Natural killer cell treated with Interleukin-12 subunit alpha and Interleukin-12 subunit beta and Interleukin-15 and Interleukin-18, amount 100 ng/mL, for 72 hours (primary cell): Measurements from ENCODE around the gene NHP2. TPM values are rescaled to one million over a fixed set of nuclear protein-coding genes. Genes with fewer than 3 reads are reported as not detected.
"Not testable (repeated sequence)": the region's sequence is repeated elsewhere in the genome, so short reads cannot be mapped to it uniquely, and the experiment has no call there.

Source experiments
- ATAC-seq, 2 donors: fragments of 150-1000 bp; cut with Tn5 transposase in 1 of 2; sonication (Bioruptor Pico), chemical (Tn5 transposase) in 1 of 2; 2 replicates each; pipeline ENCODE4 v1.10.0; 2021
- DNase-seq: peaks from one replicate; pipeline ENCODE4 v3.0.0; 2022; ENCODE audit warnings: low spot score
- H3K27ac Mint-ChIP-seq, 2 donors: 1 replicate in 1 of 2; 2 replicates in 1 of 2; pipeline ENCODE4 v1.8.0; 2022; ENCODE audit warnings: mixed read lengths in 2 of 2, mild to moderate bottlenecking in 1 of 2, moderate library complexity in 1 of 2
- H3K27me3 Mint-ChIP-seq, 2 donors: 1 replicate in 1 of 2; 2 replicates in 1 of 2; pipeline ENCODE4 v1.8.0; 2022; ENCODE audit warnings: mixed read lengths in 2 of 2
- H3K36me3 Mint-ChIP-seq: one replicate; pipeline ENCODE4 v1.8.0; 2022; ENCODE audit warnings: mixed read lengths
- H3K4me1 Mint-ChIP-seq, 2 donors: 1 replicate in 1 of 2; 2 replicates in 1 of 2; pipeline ENCODE4 v1.8.0; 2022; ENCODE audit warnings: low read depth in 2 of 2, mixed read lengths in 2 of 2, mild to moderate bottlenecking in 1 of 2
- H3K4me3 Mint-ChIP-seq: one replicate; pipeline ENCODE4 v1.8.0; 2022; ENCODE audit warnings: mixed read lengths
- H3K9me3 Mint-ChIP-seq: 2 replicates; pipeline ENCODE4 v1.8.0; 2022; ENCODE audit warnings: mixed read lengths
- total RNA-seq, 2 donors: library from RNA; stranded (reverse); gene quantifications; one replicate each; pipeline ENCODE4 v1.2.3, GENCODE V29; 2022

Gene NHP2
- total RNA-seq, 2 donors from 2014 or later: 139 to 196 TPM

DNA sequence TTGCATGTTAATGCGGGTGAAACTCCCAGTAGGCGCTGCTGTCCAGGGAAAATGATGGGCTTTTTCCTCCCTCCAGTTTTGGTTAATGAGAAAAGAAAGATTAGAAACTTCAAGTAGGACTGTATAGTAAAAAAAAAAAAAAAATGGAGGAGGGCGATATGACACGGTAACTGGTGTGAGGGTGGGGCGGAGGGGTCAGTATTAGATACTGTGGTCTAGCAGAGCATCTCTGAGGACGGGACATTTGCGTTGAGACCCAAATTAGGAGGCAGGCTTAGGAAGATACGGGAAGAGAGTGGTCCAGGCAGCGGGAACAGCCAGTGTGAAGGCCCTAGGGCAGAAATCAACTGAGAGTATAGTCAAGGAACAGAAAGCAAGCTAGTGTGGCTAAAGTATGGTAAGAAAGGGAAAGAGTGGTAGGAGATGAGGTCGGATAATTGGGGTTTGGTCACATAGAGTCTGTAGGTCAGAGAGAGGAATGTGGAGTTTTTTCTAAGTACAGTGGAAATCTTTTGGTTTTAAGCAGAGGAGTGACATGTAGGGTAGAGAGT is 22.2 kb downstream of the NHP2 start:
- Mint-ChIP-seq H3K36me3 (no peaks in the 10 kb centered on the region), H3K27ac (peak overlapping the region; percentile 0 to 19), H3K27me3 (no peaks in the 10 kb centered on the region), H3K4me3 (peak overlapping the region; percentile 69), H3K9me3 (no peaks in the 10 kb centered on the region), H3K4me1 (peaks cover 9 to 10% of the 10 kb centered on the region in 2 donors)
- ATAC-seq (no peak), DNase-seq (no peak)

DNA sequence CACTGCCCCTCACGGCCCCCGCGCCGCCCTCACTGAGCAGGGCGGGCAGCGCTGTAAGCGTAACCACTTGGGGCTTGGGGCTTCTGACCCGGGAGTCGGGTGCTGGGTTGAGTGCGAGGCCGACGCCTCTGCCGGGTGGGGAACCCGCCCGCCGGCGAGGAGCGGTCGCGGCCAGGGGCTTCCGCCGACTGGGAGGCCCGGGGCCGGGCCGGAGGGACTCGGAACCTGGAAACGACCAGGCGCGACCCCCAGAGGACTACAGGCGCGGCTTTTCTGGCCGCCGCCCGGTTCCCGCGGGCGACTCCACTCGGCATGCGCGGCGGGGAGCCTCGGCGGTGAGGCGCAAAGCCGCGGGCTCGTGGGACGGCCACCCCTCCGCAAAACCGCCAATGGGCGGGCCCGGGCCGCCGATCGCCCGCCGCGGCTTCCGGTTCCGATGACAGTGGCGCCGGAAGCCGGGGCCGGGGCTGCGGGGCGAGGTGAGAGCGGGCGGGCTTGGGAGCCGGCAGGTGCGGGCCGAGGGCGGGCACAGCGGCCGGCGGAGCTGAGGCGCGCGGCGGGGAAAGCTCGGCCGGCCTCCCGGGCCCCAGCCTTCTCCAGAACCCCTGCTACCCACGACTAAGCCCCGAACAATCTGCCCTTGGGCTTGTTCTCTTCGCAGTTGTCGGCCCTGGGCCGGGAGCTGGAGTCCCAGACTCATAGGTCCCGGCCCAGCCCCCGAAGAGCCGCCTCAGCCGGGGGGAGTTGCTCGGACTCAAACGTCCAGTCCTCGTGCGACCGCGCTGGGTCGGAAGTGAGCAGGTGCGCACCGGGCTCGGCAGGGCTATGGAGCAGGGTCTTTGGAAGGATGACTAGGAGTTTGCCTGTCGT is 22.9 kb downstream of the NHP2 start, which contains the start of gene RMND5B:
Gene RMND5B (plus strand): TSS at position 439 of the 870 bp plus-strand sequence. CDS start 7,106 bp downstream, outside the sequence.
- H3K27me3 Mint-ChIP-seq: no peaks in the 10 kb centered on the region
- H3K36me3 Mint-ChIP-seq: no peaks in the 10 kb centered on the region
- DNase-seq (peak; percentile 91), ATAC-seq (peak; percentile 94 to 96)
- H3K9me3 Mint-ChIP-seq: no peaks in the 10 kb centered on the region
- peak within 1 kb of the TSS; percentile 69 for H3K4me3 Mint-ChIP-seq
- peak within 1 kb of the TSS; percentile 0 to 19 for H3K27ac Mint-ChIP-seq
- H3K4me1 Mint-ChIP-seq: peaks cover 9 to 10% of the 10 kb centered on the region in 2 donors

DNA sequence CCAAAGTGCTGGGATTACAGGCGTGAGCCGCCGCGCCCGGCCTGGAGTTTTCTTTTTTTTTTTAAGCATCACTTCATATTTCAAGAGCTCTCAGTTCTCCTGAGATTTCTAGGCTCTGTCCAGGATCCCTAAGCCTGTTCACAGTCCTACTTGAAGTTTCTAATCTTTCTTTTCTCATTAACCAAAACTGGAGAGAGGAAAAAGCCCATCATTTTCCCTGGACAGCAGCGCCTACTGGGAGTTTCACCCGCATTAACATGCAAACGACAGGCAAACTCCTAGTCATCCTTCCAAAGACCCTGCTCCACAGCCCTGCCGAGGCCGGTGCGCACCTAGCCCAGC is 23.5 kb downstream of the NHP2 start:
- H3K36me3 Mint-ChIP-seq, H3K27ac Mint-ChIP-seq, H3K4me1 Mint-ChIP-seq, ATAC-seq, H3K27me3 Mint-ChIP-seq, DNase-seq, H3K9me3 Mint-ChIP-seq: not testable (repeated sequence)
- H3K4me3 Mint-ChIP-seq: peak overlapping the region; percentile 63

DNA sequence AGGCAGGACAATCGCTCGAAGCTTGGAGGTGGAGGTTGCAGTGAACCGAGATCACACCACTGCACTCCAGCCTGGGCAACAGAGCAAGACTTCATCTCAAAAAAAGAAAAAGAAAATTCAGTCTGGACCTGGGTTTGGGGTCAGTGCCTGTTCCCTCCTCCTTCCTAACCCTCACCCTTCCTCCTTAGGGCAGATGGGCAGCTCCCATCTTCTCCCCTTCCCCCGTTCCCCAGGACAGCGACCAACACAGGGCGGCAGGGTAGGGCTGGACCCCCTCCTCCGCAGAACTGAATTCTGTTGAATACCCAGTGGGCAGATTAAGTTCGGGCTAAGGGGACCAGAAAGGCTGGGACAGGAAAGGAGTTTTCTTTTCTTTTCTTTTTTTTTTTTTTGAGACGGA is 24.4 kb downstream of the NHP2 start:
- no peak for ATAC-seq
- no peak for DNase-seq
- no peak overlapping the region for H3K4me3 Mint-ChIP-seq
- peaks cover 0 to 3% of the 10 kb centered on the region in 2 donors for H3K27me3 Mint-ChIP-seq
- no peak overlapping the region for H3K27ac Mint-ChIP-seq
- peaks cover 9 to 10% of the 10 kb centered on the region in 2 donors for H3K4me1 Mint-ChIP-seq
- no peaks in the 10 kb centered on the region for H3K9me3 Mint-ChIP-seq
- no peaks in the 10 kb centered on the region for H3K36me3 Mint-ChIP-seq

DNA sequence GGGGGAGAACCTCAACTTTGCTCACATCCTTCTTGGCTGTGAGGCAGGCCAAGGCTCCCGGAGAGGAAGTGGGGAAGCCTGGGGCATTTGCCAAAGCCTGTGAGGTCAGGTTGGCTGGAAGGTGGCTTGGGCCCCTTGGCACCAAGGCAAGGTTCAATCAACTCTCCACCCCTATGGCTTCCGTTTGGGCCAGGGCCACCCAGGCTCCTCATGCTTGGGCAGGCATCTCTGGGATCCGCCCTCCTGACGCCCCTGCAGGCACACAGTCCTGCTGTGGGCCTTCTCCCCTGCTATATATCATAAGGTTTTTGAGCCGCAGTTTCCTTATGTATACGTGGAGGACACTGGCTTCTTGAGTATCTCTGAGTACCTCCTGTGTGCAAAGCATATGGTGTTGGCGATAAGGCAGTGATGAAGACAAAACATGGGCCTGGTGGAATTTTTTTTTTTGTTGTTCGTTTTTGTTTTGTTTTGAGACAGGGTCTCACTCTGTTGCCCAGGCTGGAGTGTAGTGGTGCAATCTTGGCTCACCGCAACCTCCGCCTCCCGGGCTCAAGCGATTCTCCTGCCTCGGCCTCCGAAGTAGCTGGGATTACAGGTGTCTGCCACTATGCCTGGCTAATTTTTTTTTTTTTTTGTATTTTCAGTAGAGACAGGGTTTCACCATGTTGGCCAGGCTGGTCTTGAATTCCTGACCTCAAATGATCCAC is 26.2 kb downstream of the NHP2 start:
- DNase-seq, H3K4me1 Mint-ChIP-seq, H3K27ac Mint-ChIP-seq, H3K27me3 Mint-ChIP-seq, ATAC-seq, H3K9me3 Mint-ChIP-seq, H3K36me3 Mint-ChIP-seq, H3K4me3 Mint-ChIP-seq: not testable (repeated sequence)

DNA sequence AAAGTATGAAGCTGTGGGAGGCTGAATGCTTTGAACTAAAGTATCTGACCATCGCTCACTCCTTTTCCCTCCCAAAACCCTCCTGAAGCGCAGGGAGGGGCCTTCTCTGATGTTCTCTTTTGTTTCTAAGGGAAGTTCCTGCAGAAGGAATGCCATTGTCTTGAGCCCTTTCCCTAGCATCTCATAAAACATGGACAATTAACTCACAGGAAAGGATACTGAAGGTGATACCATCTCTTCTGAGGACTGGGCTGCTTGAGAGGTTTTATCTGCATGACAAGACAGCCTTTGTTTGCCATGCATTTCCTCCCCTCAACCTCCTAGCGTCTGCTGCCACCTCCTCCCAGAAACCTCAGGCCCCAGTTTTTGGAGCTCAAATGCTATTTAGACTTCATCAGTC is 27.1 kb downstream of the NHP2 start:
- H3K36me3 Mint-ChIP-seq: no peaks in the 10 kb centered on the region
- no peak overlapping the region for H3K27ac Mint-ChIP-seq
- H3K27me3 Mint-ChIP-seq: peaks cover 0 to 3% of the 10 kb centered on the region in 2 donors
- H3K9me3 Mint-ChIP-seq: no peaks in the 10 kb centered on the region
- H3K4me3 Mint-ChIP-seq: no peak overlapping the region
- no peak for DNase-seq
- H3K4me1 Mint-ChIP-seq: peaks cover 2 to 5% of the 10 kb centered on the region in 2 donors
- ATAC-seq: no peak

DNA sequence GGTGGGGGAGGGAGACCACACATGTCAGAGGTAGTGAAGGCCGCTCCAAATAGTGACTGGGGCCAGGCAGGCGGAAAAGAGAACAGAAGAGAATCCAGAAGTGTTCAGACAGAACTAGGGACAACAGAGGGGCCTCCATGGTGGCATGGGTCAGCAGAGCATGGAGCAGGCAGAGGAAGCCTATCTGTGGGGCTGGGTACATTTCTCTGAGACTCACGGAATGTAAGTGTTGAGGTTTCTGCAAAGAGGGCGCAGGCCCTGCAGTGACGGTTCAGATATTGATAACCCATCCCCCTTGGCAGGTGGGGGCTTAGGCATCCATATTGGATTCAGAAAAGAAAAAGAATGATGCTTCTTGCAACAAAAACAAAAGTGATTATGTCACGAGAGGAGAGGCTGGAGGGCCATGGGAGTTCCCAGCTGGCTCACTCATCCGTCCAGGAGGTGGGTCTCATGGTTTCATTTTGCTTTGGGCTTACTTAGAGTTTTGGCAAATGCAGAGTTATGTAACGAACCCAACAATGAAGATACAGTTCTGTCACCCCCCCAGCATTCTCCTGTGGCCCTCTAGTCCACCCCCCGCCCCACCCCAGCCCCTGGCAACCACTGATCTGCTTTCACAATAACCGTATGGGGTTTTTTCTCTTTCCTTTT is 28.3 kb downstream of the NHP2 start:
- H3K4me1 Mint-ChIP-seq: peaks cover 0 to 3% of the 10 kb centered on the region in 2 donors
- no peak overlapping the region for H3K27ac Mint-ChIP-seq
- no peaks in the 10 kb centered on the region for H3K9me3 Mint-ChIP-seq
- H3K36me3 Mint-ChIP-seq: no peaks in the 10 kb centered on the region
- H3K27me3 Mint-ChIP-seq: peaks cover 0 to 3% of the 10 kb centered on the region in 2 donors
- no peak overlapping the region for H3K4me3 Mint-ChIP-seq
- no peak for ATAC-seq
- DNase-seq: no peak

DNA sequence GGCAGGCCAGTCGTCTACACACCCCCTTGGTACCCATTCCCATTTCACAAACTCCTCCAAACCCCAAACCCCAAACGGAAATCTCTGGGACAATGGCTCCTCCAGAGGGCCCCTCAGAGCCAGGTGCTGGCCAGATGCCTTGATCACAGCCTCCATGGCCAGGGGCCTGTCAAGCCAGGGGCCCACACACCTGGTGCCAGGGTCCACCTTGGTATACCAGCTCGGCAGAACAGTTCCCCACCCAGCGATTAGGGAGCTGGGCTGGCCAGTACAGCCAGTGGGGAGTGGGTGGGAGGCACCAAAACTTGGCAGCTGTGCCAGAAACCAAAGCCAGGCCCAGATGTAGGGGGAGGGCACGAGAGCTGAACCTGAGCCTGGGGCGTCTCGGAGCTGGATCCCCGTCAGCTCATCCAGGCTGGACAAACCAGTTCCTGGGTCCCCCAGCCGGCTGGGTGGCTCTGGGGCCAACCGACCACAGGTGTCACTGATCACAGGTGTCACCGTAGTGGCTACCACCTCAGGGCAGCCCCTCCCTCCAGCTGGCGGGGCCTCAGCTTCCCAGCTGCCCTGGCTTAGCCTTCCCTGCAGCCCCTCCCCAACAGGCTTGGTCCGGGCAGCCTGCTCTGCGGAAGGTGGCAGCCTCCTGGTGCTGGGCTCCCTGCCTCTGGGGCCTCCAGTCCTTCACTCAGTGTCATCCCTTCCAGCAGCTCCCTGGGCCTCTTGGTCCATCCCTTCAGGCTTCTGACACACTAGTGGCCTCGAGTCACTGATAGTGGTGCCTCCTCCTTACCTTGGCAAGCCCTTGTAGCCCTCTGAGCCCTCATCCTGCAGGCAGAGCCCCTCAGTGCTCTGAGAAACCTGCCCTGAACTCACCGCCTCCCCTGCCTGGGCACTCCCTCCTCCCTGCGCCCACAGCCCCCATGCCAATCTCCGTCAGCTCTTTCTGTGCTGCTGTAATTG is 29.4 kb downstream of the NHP2 start:
- no peak for DNase-seq
- H3K9me3 Mint-ChIP-seq: no peaks in the 10 kb centered on the region
- H3K27ac Mint-ChIP-seq: no peak overlapping the region

DNA sequence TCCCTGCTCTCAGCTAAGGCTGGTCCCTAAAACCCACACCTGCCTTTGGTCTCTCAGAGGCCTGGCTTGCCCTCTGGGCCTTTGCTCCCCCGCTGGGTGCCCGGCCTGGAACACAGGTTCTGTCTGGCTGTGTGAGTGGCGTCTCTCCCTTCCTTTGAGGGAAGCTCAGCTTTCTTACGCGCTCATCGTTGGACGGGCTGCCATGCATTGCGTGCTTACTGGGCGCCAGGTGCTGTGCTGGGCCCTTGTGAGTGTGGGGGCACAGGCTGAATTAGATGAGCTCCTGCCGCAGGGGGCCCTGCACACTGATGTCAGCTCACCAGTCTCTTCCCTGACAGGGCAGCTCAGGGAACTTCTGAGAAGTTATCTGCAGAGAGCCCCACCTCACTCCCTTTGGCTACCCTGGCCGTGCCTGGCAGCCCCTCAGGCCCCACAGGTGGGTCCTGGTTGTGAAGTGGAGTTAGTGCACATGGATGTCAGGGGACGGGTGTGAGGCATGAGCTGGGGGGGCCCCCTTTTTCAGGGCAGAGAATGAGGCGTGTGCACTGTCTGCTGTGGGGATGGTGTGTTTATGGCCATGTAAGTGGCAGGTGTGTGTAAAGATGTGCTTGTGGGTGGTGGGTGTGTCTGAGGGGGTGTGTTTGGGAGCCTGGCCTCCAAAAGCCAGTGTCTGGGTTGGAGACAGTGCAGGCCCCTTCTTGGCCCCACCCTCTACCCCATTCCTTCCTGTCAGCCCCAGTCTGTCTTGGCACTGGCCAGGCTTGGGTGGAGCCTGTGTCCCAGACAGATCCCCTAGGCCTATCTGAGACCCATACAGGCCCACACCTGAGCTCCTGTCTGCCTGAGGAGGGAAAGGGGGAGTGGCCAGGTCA is 30.4 kb downstream of the NHP2 start:
- H3K4me3 Mint-ChIP-seq: no peak overlapping the region
- H3K9me3 Mint-ChIP-seq: no peaks in the 10 kb centered on the region
- H3K36me3 Mint-ChIP-seq: no peaks in the 10 kb centered on the region
- H3K27ac Mint-ChIP-seq: no peak overlapping the region
- no peak for DNase-seq
- ATAC-seq: no peak
- H3K4me1 Mint-ChIP-seq: peaks cover 0 to 3% of the 10 kb centered on the region in 2 donors
- peaks cover 0 to 3% of the 10 kb centered on the region in 2 donors for H3K27me3 Mint-ChIP-seq

More for the DNA sequence above, 29.4 kb downstream of the NHP2 start:
- Mint-ChIP-seq H3K27me3 (peaks cover 0 to 3% of the 10 kb centered on the region in 2 donors), H3K36me3 (no peaks in the 10 kb centered on the region), H3K4me1 (peaks cover 0 to 3% of the 10 kb centered on the region in 2 donors), H3K4me3 (no peak overlapping the region)
- no peak for ATAC-seq

DNA sequence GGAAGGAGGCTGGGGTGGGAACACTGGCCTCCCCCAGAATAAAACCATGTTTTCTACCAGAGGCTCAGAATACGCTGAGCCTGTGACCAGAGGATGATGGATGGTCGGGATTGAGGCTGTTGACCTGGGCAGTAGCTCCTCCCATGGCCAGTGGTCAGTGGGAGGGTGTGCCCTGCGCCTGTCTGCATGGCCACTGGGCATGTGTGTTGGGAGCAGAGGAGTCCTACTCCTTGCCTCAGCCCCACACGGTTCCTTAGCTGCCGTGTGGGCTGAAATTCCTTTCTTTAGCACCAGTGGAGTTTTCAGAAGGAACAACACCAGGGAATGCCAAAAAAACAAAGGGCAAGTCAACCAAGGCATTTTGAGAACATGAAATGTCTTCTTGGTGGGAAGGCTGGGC is 31.3 kb downstream of the NHP2 start:
- Mint-ChIP-seq H3K4me3 (no peak overlapping the region), H3K4me1 (peaks cover 0 to 3% of the 10 kb centered on the region in 2 donors), H3K9me3 (no peaks in the 10 kb centered on the region), H3K36me3 (no peaks in the 10 kb centered on the region), H3K27me3 (peaks cover 0 to 3% of the 10 kb centered on the region in 2 donors), H3K27ac (no peak overlapping the region)
- ATAC-seq: no peak
- DNase-seq: no peak

DNA sequence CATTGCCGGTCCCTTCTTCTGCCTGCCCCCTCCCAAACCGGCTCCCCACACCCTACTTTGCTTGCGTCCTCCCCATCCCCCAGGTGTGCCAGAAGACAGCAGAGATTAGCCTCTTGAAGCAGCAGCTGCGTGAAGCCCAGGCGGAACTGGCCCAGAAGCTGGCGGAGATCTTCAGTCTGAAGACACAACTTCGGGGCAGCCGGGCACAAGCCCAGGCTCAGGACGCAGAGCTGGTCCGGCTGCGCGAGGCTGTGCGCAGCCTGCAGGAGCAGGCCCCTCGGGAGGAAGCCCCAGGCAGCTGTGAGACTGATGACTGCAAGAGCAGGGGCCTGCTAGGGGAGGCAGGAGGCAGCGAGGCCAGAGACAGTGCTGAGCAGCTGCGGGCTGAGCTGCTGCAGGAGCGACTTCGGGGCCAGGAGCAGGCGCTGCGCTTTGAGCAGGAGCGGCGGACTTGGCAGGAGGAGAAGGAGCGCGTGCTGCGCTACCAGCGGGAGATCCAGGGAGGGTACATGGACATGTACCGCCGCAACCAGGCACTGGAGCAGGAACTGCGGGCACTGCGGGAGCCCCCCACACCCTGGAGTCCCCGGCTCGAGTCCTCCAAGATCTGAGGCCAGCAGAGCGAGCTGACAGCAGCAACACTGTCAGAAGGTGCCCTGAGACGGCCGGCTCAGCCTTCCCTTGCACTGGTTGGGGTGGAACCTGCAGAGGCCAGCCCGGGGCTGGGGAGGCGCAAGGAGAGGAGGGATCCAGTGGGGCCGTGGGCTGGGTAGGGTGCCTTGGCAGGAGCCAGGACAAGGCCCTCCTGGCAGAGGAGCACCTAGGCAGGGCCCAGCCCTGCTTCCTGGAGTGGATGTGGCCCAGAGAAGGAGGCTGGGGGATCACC is 32.1 kb downstream of the NHP2 start:
- Mint-ChIP-seq H3K4me3 (no peak overlapping the region), H3K4me1 (peaks cover 5 to 7% of the 10 kb centered on the region in 2 donors), H3K9me3 (no peaks in the 10 kb centered on the region), H3K27me3 (peaks cover 0 to 3% of the 10 kb centered on the region in 2 donors), H3K27ac (no peak overlapping the region), H3K36me3 (no peaks in the 10 kb centered on the region)
- no peak for DNase-seq
- ATAC-seq: no peak
